HG02763 (cell line): Measurements from ENCODE around the gene SLC22A3.
A peak's percentile ranks its signal among the peaks of the same experiment; 100 is the strongest.
"Not testable (repeated sequence)": the region's sequence is repeated elsewhere in the genome, so short reads cannot be mapped to it uniquely, and the experiment has no call there.

ENCODE experiments used
- ATAC-seq: cut with Tn5 transposase; IDR thresholded peaks from one replicate; pipeline ENCODE4 v1.9.1; 2021; ENCODE audit warnings: mild to moderate bottlenecking, moderate library complexity; ENCODE audit not compliant: unreplicated experiment

The SLC22A3 gene

DNA sequence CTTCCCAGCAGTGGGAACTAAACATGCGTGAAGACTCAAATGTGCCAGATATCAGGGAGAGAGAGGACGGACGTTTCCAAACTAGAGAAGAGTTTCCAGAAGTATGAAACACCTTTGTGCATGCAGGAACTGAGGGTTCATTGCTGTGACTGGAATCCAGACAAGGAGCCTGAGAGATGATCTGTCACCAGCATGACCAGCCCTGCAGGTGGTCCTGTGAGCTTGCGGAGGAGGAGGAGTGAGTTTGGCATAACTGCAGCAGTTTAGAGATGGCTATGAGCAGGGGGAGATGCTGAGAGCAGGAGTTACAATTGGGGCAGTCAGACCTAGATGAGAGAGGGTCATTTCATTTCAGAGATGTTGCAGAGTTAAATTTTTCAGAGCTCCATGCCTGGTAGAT, 89.6 kb downstream of the SLC22A3 start:
- ATAC-seq = no peak

DNA sequence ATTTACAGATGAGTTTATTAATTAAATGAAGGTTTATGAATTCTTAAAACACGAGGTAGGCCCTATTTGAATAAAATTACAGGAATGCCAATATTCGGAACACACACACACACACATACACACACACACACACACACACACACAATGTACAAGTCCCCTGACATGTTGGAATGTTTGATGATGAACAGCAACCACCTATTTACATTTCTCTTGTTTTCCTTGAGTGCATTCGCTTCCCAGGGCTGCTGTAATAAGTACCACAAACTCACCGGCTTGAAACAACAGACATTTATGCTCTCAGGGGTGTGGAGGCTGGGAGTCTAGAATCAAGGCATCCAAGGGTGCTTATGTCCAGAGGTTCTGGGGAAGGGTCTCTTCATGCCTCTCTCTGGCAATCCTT, 90.3 kb downstream of the SLC22A3 start:
- ATAC-seq = no peak

DNA sequence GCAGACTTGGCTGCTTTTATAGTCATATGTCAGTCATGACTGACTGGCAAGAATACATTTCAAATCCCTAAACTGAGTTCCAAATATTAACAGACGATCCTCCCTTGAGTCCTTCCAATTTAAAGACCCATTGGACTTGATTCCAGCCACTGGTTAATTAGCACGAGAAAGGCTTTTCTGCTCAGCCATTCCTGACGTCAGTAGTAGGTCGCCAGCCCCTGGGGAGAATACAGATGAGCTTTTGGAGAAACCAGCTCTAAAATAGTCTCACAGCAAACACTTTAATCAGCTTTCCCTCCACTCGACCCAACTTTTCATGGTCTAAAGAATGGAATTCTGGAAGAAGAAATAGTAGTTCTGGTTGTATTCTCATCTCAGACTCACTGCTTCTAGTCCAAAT, 91.6 kb downstream of the SLC22A3 start:
- ATAC-seq = no peak

DNA sequence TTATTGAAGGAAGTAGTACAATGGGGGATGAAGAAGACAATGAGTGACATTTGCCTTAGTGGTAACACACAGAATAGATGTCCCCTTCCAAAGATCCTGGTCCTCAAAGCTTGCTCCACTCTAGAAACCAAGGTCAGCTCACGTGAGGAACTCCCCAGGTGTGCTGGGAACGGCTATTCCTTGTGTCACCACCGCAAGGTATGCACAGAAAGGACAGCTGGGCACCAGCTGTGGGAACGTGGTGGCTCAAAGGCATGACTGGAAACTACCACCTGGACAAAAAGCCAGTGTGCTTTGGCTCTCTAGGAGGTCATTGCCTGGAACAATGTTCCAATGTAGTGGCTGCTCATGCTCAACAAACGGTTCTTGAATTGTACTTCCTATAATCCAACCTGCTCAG, 94.0 kb downstream of the SLC22A3 start:
- no peak for ATAC-seq

DNA sequence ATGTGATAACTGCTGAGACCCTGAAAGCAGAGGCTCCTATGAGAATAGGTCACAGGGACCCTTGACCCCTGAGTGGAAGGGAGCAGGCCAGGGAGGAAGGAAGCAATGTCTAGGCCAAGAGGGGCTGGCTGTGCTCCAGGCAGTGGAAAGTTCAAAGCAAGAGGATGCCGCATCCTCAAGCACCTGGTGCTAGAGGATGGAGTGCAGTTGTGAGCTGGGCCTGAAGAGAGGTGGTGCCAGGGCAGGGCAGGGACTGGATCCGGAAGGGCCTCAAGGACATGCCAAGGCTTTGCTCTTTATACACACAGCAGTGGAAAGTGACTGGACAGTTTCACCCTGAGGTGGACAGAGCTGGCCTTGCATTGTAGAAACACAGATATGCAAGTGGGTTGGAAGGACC, 97.0 kb downstream of the SLC22A3 start:
- ATAC-seq = no peak

DNA sequence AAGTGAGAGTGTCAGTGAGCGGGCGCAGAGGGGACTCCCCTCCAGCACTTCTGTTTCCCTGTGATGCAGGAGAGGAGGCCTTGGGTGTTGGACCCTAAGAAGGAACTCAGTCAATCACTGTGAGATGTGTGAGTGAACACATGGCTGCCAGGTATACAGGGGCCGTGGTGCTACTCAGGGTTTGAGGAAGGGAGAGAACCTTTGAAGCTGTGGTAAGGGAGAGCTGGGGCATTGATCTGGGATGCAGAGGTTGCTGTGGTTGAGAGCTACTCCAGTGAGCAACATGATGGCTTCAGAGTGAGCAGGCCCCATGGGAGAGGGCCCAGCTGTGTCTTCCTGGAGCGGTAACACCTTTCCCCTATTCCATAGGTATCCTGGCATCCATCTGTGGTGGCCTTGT, 99.2 kb downstream of the SLC22A3 start:
- ATAC-seq = no peak

DNA sequence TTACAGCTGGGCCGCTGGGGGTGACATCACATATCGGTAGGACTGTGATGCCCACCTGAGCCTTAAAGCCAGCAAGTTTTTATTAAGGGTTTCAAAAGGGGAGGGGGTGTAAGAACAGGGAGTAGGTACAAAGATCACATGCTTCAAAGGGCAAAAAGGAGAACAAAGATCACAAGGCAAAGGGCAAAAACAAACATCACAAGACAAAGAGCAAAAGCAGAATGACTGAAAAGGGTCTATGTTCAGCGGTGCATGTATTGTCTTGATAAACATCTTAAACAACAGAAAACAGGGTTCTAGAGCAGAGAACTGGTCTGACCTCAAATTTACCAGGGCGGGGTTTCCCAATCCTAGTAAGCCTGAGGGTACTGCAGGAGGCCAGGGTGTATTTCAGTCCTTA, 101.6 kb downstream of the SLC22A3 start:
- ATAC-seq = not testable (repeated sequence)

DNA sequence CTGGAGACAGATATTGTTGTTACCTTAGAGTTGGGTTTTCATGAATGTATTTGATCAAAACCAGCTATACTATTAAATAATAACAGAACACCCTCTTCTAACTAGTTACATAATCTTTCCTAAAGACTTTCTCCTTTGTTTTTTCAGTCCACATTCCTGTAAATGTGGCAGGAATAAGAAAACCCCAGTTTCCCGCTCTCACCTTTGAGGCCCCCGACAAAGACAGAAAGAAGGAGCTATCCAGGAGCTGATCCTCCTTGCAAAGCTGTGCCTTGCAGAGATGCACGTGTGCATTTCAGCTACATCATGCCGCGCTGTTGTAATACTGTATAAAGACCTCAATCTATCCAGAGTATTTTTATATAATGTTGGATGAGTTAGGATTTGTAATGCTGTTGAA, 102.7 kb downstream of the SLC22A3 start:
- ATAC-seq = no peak

DNA sequence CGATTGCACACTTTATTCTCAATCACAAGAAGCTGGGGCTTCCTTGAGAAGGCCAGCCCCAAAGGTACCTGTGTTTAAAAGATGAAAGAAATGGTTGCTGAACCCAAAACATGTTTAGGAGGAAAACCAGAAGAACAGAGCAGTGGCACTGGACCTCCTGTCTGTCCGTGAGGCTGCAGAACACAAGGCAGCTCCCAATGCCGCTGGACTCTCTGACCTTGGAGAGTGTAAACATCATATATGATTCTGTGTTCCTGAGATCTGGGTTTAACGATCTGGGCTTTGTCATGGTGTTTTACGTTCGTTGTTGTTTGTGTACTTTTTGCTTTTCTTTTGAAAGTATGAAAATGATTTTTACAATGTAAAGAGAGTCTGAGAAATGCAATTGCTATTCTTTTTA, 106.1 kb downstream of the SLC22A3 start:
- ATAC-seq = no peak

DNA sequence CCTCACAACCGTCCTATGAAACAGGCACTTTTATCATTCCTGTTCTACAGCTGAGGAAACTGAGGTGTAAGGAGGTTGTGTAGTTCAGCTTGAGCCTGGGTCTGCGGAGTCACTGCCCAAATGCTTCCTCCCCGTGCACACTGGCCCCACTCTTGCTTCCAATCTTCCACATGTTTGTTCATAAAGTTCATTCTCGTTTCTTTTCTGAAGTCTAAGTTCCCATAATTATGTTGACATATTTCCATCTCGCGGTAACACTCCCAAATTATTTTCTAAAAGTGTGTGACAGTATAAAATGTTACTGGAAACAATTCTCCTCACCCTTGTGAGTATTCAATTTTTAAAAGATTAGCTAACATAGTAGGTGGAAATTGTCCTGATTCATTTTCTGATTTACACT, 106.9 kb downstream of the SLC22A3 start:
- ATAC-seq = no peak

DNA sequence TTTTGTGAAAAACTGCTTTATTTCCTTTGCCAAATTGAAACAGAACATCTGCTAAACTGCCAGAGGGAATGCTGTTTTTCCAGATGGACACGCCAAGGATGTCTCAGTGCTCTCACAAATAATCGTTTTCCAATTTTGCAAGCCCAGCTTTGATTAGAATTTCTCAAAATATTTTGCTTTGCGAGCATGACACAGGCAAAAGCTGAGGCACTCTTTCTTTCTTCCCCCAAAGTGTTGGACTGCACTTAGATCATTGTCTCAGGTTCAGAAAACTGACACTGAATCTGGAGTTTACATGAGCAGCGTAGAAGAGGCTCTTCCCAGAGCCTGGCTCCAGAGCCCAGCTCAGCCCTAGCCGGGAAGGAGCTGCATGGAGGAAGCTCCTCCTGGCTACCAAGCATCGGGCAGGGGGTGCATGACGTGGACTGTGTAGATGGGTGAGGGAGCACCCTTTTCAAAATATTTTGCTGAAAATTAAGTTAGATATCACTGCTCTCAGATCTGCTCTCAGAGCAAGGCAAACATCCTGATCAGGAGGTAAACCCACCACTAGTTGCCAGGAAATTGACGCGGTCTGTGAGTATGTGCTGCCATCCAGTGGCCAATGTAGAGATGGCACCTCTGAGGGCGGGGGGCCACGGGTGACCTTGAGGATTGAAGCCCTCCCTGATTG, 107.5 kb downstream of the SLC22A3 start:
- no peak for ATAC-seq

DNA sequence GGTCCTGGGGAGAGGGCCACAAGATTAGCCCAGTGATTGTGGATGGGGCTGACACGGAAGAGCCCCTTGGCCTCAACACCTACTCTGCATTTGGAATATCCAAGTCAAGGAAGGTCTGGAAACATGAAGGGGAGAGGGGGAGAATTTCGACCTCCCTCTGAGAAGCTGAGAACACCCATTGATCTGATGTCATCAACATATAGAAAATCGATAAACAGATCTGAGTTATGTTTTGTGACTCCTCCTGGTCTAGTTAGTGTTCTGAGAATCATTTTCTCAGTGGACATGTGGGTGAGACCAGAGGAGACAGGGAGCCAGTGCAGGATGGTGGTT, 108.0 kb downstream of the SLC22A3 start:
- no peak for ATAC-seq

DNA sequence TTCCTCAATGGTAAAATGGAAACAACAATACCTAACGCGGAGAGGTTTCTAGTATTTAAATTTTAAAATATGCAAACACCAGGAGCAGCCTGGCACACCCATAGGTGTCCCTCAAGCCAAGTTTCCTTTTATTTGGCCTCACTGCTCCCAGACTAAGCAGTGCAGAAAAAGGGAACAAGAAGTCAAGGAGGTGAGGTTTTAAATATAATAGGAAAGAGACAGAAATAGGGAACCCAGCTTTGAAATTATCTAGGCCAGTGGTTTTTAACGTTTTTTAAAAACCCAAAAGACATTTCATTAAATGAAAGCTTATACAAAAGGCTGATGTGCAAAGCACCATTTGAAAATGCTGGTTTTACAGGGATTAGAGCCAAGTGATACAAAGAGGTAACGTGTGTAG, 109.6 kb downstream of the SLC22A3 start:
- no peak for ATAC-seq

DNA sequence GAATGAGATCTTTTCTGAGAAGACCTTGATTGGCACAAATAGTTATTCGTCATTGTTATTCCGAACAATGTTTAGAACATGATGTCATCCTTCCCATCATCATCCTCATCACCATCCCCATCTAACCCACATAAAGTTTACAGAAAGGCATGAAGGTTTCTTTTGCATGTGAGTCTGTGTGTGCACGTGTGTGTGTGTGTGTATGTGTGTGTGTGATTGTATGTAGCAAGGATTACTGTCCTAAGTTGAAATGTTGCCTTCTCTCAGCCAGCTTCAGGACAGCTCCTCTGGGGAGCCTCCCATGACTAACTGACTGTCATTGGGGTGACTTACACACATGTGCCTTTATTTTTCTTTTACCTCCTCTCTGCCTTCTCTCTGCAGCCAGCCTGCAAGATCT, 113.5 kb downstream of the SLC22A3 start:
- ATAC-seq = no peak

DNA sequence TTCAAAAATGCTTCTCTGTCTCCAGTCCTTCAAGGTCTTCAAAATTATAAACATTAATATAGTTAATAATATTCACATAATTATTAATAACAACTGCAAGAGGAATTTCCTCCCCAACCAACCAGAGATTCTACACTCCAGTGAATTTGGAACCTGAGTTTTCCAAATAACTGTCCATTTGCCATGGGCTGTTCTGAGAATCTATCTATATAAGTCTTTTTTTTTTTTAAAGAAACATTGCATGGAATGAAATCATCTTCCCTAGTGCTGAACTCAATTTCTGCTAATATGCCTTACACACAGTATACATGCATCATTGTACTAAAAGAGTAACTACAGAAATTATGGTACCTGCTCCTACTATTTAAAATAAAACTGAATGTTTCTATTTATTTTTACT, 113.9 kb downstream of the SLC22A3 start:
- ATAC-seq = no peak

DNA sequence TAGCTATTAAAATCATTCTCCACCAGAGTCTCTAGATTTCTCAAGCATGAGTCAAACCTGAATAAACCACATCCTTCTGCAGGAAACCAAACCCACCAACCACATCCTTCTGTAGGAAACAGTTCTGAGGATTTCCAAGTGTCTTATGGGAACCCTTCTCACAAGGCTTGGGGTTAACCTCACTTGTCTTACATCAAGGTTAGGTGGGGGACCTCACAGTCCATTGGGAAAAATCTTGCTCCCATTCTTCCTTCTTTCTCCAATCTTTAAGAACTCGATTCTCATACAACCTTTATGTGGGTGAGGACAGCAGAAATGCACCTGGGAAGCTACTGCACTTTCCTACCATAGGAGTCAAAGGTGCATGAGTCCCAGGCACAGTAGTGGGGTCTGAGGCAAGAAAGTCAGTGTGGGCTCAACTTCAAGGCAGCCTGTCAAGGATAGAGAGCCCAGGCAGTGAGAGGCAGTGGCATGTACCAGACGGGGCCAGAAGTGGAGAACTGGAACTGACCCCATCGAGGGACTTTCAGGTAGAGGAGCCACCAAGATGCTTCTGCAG, 114.5 kb downstream of the SLC22A3 start:
- ATAC-seq = peak; percentile 94

DNA sequence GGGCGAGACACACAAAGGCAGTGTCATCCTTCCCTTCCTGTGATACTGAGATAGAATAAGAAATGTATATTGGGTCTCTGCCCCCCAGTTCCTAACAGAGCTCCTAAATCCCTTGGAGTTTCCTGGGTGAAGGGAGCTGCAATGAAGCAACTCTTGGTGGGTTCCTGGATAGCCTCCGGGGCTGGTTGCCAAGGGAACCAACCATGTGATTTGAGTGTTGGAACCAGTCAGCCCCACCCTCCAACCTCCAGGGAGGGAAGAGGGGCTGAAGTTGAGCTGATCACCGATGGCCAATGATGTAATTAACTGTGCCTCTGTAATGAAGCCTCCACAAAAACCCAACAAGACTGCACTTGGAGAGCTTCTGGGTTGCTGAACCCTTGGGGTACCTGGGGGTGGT, 116.6 kb downstream of the SLC22A3 start:
- no peak for ATAC-seq

DNA sequence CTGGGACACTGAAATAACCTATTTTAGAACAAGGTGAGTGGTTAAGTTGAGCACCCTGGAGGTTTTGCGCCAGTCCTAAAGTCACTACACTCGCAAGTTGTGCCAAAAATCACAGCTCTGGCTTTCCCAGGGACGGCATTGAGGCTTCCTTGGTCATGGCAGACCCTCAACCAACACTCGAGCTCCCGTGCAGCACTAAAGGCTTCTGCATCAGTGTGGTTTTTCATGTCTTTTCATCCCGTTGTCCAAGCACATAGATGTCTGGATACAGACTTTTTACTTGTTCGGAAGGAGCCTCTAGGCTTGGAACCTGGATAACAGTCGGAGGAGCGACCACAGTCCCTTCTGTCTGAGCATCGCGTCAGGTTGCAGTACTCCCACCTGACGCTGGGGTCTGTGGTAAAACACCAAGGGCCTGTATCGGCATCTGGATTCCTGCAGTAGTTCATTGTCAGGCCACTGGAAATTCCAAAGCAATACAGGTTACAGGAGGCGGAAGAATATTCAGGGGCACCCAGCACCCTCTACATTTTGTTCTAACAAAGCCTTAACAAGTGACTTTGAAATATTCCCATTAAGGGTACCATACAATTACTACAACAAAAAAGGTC, 119.2 kb downstream of the SLC22A3 start:
- not testable (repeated sequence) for ATAC-seq

DNA sequence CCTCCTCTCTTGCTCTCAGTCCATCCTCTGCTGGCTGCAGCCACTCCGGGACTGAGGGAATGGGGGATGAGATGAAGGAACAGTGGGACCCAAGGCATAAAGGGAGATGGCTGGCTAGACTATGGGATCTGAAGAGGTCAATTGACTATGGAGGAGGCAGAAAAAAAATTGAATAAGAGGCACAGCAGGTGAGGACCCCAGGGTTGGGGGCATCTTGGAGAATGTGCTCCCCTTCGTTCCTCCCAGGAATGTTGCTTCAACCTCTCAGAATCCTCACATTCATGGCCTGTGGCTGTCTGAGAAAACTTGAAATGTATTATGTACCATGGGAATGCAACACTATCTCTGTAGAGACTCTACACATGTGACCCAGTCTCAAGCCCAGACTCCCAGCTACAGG, 121.0 kb downstream of the SLC22A3 start:
- no peak for ATAC-seq

DNA sequence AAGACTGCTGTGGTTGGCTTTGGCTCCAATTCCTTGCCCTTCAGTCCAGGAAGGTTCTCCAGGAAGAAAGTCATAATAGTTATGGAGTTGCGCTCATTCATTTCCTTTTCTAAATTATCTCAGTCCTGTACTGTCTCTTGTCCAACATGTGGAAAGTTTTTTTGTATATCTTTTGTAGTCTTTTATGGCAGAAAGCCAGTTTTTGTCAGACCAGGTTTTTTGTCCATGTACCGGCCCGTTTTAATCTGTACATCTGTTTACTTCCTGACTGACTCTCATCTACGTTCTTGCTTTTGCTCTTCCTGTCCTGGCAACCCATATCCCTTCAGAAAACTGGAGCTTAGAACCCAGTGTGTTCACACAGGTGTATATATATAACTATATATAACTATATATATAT, 127.9 kb downstream of the SLC22A3 start:
- ATAC-seq = not testable (repeated sequence)

DNA sequence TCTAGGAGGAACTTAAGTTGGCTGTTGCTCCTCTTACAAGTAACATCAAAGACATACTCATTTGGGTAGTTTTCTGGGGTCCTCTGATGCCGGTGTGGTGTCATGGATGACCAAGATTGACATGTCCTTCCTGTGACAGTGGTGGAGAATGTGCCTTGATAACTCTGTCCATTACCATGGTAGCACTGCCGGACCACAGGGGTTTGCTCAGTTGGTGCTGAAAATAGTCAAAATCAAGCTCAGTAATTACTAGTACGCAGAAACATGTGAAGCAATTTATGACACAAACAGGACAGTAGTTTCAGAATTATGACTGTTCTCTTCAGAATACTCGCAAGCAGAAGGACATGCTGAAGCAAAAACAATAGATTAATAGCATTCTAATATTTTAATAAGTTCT, 128.9 kb downstream of the SLC22A3 start:
- ATAC-seq = not testable (repeated sequence)

DNA sequence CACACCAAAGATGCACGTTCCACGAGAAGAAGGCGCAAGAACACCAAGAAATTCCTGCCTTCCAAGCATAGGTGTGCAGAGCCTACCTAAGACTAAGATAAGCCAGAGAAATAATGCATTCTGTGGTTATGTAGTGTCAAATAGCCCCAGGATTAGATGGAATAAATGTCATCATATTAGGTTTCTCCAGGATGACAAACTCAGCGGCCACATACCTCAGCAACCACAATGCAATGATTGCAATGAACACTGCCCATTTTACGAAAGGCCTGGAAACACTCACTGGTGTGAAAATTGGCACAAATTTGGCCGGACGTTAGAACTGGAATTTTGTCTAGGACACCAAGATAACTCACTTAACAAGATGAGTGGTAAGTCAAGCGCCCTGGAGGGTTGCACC, 129.7 kb downstream of the SLC22A3 start:
- no peak for ATAC-seq

DNA sequence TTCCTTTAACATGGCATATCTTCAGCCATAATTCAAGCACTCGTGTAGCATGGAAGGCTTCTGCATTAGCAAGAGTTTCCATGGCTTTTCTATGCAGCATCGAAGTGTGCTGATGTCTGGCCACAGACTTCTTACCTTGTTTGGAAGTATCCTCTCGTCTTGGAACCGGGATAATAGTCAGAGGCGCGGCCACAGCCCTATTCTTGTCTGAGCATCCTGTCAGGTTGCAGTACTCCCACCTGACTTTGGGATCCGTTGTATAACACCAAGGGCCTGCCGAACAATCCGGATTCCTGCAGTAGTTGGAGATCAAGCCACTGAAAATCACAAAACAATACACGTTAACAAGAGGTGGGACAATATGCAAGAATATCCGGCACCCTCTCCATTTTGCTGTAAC, 138.9 kb downstream of the SLC22A3 start:
- no peak for ATAC-seq
